SIG-M5 (cell line): ENCODE data around the gene SLCO4A1.

Experiments
- DNase-seq: peaks from one replicate; lab custom pipeline; 2025; lab: John Stamatoyannopoulos, UW

SLCO4A1 gene

DNA sequence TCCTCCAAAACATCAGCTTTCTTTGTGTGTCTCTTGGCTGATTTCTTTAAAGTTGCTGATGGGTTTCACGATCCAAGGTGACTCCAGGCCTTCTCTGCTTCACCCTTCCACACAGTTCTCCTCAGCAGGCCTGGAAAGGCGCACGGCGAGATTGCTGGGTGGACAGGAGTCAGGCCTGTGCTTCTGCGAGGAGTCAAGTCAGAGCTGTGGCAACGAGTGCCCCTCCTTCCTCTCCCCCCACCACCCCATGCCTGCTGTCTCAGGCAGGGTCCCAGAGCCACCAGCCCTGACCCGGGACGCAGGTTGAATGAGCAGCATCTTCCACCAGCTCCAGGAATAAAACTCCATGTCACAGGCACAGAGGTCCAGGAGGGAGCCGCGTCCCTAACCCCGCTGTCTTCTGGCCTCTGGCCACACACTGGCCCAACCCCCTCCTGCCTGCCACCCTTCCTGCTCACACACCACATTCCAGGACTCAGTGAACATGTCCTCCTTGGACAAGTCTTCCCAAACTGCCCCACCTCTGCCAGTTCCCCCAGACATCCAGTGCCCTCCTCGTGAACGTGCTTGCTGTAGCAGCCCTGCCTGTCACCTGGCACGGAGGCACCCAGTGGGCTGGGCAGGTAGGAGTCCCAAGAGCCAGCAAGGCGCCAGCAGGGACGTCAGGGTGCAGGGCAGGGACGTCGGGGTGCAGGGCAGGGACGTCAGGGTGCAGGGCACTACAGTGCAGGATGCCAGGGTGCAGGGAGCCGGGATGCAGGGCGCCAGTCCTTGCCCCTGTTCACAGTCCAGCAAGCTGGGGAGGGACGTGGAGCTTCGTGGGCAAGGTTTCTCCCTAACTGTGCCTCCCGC, 59.1 kb downstream of the SLCO4A1 start:
- no peak for DNase-seq

DNA sequence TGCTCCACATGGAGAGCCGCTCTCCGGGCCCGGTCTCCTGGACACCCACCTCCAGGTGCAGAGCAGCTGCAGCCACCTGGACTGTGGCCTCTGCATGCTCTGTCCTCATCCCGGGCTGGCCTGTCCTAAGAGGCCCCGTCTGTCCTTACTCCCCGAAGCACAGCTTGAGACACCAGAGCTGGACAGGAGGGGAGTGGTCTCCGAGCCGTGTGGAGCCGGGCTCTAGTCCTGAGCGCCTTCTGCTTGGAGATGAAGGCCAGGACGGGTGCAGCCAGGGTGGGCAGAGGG, 59.7 kb downstream of the SLCO4A1 start:
- DNase-seq, result no peak

GRCh38 chr20:62702895-62703852, 60.9 kb downstream of the SLCO4A1 start:
- no peak for DNase-seq

GRCh38 chr20:62703853-62704228, 61.5 kb downstream of the SLCO4A1 start:
- no peak for DNase-seq

- DNase-seq, result no peak
These were observed 62.1 kb downstream of the SLCO4A1 start for GRCh38 chr20:62704341-62704948.

- no peak for DNase-seq
These were observed 63.3 kb downstream of the SLCO4A1 start for GRCh38 chr20:62705627-62706026.

GRCh38 chr20:62706344-62706743, 64.0 kb downstream of the SLCO4A1 start:
- DNase-seq, result no peak

- no peak for DNase-seq
These were observed 64.6 kb downstream of the SLCO4A1 start for GRCh38 chr20:62706857-62707256.

- DNase-seq, result no peak
These were observed 65.1 kb downstream of the SLCO4A1 start for GRCh38 chr20:62707276-62707920.

GRCh38 chr20:62707921-62708521, 65.7 kb downstream of the SLCO4A1 start:
- no peak for DNase-seq

DNA sequence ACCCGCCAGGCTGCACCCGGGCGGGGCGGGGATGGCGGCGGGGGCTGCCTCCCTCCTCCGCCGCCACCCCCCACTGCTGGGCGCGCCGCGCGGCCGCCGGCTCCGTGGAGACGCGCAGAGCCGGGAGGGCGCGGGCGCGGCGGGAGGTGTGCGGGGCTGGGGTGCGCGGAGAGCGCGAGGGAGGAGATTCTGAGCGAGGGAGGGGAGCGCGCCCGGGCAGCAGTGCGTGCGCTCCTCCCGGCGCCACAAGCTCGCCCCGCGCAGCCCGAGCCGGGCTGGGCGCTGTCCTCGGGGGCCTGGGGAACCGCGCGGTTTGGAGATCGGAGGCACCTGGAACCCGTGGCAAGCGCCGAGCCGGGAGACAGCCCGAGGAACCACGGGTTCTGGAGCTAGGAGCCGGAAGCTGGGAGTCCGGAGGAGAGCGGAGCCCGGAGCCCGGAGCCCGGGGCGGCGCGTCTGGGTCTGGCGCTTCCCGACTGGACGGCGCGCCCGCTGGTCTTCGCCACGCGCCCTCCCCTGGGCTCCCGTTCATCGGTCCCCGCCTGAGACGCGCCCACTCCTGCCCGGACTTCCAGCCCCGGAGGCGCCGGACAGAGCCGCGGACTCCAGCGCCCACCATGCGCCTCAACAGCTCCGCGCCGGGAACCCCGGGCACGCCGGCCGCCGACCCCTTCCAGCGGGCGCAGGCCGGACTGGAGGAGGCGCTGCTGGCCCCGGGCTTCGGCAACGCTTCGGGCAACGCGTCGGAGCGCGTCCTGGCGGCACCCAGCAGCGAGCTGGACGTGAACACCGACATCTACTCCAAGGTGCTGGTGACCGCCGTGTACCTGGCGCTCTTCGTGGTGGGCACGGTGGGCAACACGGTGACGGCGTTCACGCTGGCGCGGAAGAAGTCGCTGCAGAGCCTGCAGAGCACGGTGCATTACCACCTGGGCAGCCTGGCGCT, 66.6 kb downstream of the SLCO4A1 start, which contains the start of gene NTSR1:
TSS of gene NTSR1 (plus strand) at position 246 of the 946 bp plus-strand sequence. CDS start at position 618, 372 bp downstream.
- DNase-seq, result no peak

DNA sequence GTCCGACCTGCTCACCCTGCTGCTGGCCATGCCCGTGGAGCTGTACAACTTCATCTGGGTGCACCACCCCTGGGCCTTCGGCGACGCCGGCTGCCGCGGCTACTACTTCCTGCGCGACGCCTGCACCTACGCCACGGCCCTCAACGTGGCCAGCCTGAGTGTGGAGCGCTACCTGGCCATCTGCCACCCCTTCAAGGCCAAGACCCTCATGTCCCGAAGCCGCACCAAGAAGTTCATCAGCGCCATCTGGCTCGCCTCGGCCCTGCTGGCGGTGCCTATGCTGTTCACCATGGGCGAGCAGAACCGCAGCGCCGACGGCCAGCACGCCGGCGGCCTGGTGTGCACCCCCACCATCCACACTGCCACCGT, 67.2 kb downstream of the SLCO4A1 start:
- no peak for DNase-seq

GRCh38 chr20:62710221-62710885, 68.0 kb downstream of the SLCO4A1 start:
- DNase-seq, result no peak

DNA sequence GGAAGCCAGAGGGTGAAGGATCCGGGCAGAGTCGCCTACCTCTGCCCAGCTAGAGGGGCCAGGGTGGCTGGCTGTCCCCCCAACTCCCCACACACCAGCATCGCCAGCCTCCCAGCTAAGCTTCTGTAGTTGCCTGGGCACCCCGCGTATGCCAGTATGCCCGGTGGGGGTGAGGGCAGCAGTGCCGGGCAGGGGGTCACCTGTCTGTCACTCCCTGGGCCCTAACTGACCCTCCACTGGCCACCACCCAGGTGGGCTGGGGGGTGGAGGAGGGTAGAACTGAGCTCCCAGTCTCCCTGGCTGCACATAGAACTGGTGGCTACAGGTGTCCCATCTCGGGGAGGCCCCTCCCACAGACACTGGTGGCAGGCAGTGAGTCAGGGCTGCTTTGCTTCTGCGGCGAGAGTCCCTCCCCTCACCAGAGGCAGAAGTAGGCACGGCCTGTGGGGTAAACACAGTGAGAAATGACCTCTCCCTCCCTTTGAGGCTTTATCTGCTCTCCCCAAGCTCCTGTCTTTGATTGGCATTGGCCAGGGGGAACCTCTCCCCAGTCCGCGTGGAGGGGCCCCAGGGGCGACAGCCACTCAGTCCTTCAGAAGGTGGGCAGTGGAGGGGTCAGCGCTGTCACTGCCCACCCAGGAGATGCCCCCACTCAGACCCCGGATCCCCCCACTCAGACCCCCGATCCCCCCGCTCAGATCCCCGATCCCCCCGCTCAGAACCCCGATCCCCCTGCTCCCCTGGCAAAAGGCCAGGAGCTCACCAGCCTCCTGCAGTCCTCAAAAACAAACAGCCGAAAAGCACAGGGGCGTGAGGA, 68.8 kb downstream of the SLCO4A1 start:
- peak; percentile 28 for DNase-seq

GRCh38 chr20:62711703-62712101, 69.4 kb downstream of the SLCO4A1 start:
- DNase-seq, result no peak

DNA sequence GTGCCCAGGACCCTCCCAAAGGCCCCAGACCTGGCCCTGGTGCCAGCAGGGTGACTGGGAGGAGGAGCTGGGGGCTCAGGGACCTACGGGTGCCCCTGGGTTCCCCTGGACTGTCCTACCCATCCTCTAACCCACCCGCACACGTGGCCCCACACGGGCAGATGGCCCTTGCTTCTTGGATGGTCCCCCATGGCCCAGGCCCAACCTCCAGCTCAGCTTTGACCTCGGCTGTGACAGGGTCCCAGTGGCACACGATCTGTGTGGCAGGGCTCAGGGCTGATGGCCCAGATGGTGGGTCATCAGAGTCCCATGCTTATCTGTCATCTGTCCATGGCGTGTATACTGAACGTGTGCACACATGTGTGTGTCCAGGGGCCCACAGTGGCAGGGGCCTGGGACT, 70.3 kb downstream of the SLCO4A1 start:
- no peak for DNase-seq

DNA sequence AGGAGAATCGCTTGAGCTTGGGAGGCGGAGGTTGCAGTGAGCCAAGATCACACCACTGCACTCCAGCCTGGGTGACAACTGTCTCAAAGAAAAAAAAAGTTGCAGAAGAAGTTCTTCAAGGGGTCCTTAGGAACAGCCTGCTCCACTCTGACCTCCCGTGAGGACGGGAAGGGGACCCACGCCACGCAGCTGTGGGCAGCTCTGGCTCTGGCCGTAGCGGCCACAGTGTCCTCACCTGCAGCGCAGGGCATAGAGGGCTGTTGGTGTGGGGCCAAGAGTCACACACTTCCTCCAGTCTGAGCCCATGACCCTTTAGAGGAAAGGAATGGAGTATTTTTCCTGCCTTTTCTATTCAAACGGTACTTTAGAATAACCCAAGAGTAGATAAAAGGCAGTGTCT, 71.7 kb downstream of the SLCO4A1 start:
- DNase-seq, result no peak

DNA sequence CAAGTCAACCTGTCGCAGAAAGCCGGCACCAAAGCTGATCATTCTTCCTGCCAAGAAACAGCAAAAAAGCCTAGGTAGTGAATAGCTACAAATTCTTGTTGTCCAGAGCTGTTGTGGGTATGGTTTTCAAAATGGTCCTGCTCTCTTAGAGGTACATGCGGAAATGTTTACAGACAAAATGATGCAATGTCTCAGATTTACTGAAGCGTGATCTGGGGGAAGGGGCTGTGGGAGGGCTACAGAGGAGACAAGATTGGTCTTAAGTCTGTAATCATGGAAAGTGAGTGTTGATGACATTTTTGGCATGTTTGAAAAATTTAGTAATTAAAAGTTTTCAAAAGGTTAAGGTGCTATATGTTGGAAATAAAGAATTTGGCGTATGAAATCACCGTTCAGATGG, 72.5 kb downstream of the SLCO4A1 start:
- DNase-seq, result no peak

GRCh38 chr20:62715201-62715600, 72.9 kb downstream of the SLCO4A1 start:
- DNase-seq, result no peak
